Measurements from ENCODE around the gene CLIC4.

DNA sequence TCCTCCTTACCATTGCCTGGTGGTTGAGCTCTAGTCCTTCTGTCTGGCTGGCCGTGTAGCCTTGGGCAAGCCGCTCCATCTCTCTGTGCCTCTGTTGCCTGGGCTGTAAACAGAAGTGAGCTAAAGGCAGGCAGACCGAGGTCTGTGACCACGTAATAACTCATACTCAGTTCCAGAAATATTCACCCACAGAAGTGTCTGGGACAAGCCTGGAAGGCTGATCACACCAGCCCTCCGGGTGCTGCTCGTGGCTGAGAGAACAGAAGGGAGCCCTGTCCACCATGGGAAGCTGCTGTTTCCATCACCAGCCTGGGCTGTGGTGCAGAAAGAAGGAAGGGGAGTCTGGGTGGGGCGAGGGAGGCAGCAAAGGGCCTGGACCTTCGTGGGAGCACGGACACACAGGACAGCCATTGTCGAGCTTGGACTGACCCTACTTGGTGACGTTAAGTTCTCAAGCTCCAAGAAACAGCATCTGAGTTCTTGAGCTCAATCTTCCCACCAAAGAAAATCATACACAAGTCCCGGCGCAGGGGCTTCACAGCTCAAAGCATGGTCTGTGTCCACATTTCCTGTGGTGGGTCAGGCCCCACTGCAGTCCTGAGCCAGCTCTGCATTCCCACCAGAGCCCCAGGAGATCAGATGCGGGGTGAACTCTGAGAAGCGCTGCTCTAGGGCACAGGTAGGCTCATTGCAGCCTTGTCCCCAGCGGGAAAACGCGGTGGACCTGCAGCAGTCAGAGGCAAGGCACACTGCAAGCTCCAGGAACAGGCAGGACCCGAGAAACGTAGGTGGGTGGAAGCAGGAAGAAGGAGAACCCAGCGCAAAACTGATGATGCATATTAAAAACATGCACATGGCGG lies 123.0 kb downstream of the CLIC4 start:
- TF ChIP-seq, protein P1, sequence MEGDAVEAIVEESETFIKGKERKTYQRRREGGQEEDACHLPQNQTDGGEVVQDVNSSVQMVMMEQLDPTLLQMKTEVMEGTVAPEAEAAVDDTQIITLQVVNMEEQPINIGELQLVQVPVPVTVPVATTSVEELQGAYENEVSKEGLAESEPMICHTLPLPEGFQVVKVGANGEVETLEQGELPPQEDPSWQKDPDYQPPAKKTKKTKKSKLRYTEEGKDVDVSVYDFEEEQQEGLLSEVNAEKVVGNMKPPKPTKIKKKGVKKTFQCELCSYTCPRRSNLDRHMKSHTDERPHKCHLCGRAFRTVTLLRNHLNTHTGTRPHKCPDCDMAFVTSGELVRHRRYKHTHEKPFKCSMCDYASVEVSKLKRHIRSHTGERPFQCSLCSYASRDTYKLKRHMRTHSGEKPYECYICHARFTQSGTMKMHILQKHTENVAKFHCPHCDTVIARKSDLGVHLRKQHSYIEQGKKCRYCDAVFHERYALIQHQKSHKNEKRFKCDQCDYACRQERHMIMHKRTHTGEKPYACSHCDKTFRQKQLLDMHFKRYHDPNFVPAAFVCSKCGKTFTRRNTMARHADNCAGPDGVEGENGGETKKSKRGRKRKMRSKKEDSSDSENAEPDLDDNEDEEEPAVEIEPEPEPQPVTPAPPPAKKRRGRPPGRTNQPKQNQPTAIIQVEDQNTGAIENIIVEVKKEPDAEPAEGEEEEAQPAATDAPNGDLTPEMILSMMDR (IDR thresholded peaks at IDR 0.05 in 2 of 3, conservative IDR thresholded peaks at IDR 0.05 in 1 of 3; ENCODE audit: control insufficient read depth in 2 of 3, extremely low read depth in 1 of 3, insufficient read depth in 1 of 3, low read depth in 3 of 3, low read length in 3 of 3), result no peak
- TF ChIP-seq ZZZ3 (IDR thresholded peaks at IDR 0.05; ENCODE audit: control insufficient read depth, insufficient read length, low read depth), result no peak
- TF ChIP-seq NRF1 (conservative IDR thresholded peaks at IDR 0.05; ENCODE audit: low read depth, low read length), result no peak
- no peak for TF ChIP-seq EP300 (IDR thresholded peaks at IDR 0.05; ENCODE audit: borderline replicate concordance in 1 of 2, control insufficient read depth in 1 of 2, low read depth in 2 of 2, low read length in 2 of 2)
- TF ChIP-seq NBN (IDR thresholded peaks at IDR 0.05), result no peak
- TF ChIP-seq, protein P2, sequence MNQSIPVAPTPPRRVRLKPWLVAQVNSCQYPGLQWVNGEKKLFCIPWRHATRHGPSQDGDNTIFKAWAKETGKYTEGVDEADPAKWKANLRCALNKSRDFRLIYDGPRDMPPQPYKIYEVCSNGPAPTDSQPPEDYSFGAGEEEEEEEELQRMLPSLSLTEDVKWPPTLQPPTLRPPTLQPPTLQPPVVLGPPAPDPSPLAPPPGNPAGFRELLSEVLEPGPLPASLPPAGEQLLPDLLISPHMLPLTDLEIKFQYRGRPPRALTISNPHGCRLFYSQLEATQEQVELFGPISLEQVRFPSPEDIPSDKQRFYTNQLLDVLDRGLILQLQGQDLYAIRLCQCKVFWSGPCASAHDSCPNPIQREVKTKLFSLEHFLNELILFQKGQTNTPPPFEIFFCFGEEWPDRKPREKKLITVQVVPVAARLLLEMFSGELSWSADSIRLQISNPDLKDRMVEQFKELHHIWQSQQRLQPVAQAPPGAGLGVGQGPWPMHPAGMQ (IDR thresholded peaks at IDR 0.05; ENCODE audit: borderline replicate concordance), result no peak
- TF ChIP-seq, protein P3, sequence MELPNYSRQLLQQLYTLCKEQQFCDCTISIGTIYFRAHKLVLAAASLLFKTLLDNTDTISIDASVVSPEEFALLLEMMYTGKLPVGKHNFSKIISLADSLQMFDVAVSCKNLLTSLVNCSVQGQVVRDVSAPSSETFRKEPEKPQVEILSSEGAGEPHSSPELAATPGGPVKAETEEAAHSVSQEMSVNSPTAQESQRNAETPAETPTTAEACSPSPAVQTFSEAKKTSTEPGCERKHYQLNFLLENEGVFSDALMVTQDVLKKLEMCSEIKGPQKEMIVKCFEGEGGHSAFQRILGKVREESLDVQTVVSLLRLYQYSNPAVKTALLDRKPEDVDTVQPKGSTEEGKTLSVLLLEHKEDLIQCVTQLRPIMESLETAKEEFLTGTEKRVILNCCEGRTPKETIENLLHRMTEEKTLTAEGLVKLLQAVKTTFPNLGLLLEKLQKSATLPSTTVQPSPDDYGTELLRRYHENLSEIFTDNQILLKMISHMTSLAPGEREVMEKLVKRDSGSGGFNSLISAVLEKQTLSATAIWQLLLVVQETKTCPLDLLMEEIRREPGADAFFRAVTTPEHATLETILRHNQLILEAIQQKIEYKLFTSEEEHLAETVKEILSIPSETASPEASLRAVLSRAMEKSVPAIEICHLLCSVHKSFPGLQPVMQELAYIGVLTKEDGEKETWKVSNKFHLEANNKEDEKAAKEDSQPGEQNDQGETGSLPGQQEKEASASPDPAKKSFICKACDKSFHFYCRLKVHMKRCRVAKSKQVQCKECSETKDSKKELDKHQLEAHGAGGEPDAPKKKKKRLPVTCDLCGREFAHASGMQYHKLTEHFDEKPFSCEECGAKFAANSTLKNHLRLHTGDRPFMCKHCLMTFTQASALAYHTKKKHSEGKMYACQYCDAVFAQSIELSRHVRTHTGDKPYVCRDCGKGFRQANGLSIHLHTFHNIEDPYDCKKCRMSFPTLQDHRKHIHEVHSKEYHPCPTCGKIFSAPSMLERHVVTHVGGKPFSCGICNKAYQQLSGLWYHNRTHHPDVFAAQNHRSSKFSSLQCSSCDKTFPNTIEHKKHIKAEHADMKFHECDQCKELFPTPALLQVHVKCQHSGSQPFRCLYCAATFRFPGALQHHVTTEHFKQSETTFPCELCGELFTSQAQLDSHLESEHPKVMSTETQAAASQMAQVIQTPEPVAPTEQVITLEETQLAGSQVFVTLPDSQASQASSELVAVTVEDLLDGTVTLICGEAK (IDR thresholded peaks at IDR 0.05; ENCODE audit: borderline replicate concordance), result no peak
- TF ChIP-seq, protein P4, sequence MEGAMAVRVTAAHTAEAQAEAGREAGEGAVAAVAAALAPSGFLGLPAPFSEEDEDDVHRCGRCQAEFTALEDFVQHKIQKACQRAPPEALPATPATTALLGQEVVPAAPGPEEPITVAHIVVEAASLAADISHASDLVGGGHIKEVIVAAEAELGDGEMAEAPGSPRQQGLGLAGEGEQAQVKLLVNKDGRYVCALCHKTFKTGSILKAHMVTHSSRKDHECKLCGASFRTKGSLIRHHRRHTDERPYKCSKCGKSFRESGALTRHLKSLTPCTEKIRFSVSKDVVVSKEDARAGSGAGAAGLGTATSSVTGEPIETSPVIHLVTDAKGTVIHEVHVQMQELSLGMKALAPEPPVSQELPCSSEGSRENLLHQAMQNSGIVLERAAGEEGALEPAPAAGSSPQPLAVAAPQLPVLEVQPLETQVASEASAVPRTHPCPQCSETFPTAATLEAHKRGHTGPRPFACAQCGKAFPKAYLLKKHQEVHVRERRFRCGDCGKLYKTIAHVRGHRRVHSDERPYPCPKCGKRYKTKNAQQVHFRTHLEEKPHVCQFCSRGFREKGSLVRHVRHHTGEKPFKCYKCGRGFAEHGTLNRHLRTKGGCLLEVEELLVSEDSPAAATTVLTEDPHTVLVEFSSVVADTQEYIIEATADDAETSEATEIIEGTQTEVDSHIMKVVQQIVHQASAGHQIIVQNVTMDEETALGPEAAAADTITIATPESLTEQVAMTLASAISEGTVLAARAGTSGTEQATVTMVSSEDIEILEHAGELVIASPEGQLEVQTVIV (IDR thresholded peaks at IDR 0.05; ENCODE audit: borderline replicate concordance, partially characterized antibody), result no peak
- no peak for TF ChIP-seq SIX5 (IDR thresholded peaks at IDR 0.05; ENCODE audit: low read depth, low read length, severe bottlenecking)
- TF ChIP-seq, protein P5, sequence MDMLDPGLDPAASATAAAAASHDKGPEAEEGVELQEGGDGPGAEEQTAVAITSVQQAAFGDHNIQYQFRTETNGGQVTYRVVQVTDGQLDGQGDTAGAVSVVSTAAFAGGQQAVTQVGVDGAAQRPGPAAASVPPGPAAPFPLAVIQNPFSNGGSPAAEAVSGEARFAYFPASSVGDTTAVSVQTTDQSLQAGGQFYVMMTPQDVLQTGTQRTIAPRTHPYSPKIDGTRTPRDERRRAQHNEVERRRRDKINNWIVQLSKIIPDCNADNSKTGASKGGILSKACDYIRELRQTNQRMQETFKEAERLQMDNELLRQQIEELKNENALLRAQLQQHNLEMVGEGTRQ (IDR thresholded peaks at IDR 0.05; ENCODE audit: borderline replicate concordance, low read depth, low read length), result no peak
- no peak for TF ChIP-seq RAD21 (IDR thresholded peaks at IDR 0.05; ENCODE audit: insufficient read depth, low read depth, low read length)
